ENCODE data around the gene C4B.

C4B gene

DNA sequence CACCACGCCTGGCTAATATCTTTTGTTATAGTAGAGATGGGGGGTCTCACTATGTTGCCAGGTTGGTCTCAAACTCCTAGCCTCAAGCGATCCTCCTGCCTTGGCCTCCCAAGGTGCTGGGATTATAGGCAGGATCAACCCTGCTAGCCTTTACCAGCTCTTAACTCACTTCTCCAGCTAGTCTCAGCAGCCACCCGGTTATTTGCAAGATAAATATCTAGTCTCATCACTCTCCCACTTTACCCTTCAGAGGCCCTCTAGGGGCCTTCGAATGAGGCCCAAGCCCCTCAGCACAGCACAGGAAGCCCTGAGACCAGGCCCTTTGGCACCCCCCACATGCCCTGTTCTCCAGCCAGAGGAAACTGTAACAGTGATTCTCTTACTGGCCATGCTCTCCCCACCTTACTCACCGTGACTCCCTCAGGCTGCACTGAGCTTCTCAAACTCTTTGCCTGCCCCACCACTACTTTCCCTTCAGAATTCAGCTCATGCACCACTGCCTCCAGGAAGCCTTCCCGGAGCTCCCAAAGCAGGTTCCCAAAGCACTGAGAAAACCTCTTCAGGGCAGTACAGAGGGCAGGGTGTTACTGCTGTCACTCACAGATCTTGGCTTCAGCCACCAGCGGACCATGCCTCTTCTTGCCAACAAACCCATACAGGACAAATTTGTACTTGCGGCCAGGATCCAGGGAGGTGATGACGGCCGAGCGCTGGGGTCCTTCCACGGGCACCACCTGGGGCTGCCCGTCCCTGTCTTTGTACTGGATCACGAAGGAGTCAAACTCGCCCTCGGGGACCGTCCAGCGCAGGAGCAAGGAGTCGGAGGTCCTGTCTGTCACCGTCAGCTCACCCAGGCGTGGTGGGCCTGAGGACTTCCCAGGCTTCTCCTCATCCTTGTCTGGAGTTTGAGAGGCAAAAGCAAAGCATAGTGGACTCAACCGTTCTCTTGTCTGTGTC lies 69.5 kb downstream of the C4B start:
- DNase-seq: no peak

GRCh38 chr6:32084780-32085179 lies 70.2 kb downstream of the C4B start:
- no peak for DNase-seq

Measured in fibroblast of skin of abdomen (primary cell).